A549 (cell line): Measurements from ENCODE around the gene KLHL30.

ENCODE experiments used
- CHD2 ChIP-seq: fragments of 150-350 bp; IDR thresholded peaks from 2 replicates; pipeline ENCODE4 v1.6.1; 2014; ENCODE audit warnings: low read length; ENCODE audit not compliant: partially characterized antibody
- NFE2L2 ChIP-seq: fragments of 150-350 bp; conservative IDR thresholded peaks from 2 replicates; pipeline ENCODE4 v1.6.1; 2014; ENCODE audit warnings: low read length
- POLR2A ChIP-seq: IDR thresholded peaks from 2 replicates; pipeline ENCODE4 v1.6.1; 2012; ENCODE audit warnings: mild to moderate bottlenecking, low read length
- TF ChIP-seq, protein P1 (sequence below): fragments of 150-350 bp; IDR thresholded peaks from 2 replicates; pipeline ENCODE4 v1.6.1; 2014; ENCODE audit warnings: low read depth, mild to moderate bottlenecking, low read length
- TF ChIP-seq, protein P2 (sequence below): IDR thresholded peaks from 2 replicates; pipeline ENCODE4 v1.6.1; 2012
- TF ChIP-seq, protein P3 (sequence below): fragments of >200 bp; sonication (Bioruptor Twin); formaldehyde crosslinking; IDR thresholded peaks from 3 replicates; pipeline ENCODE4 v1.5.1; 2016
- TF ChIP-seq, protein P4 (sequence below): fragments of 450-650 bp; IDR thresholded peaks from 2 replicates; pipeline ENCODE4 v1.6.1; 2014; ENCODE audit warnings: antibody characterized with exemption

DNA sequence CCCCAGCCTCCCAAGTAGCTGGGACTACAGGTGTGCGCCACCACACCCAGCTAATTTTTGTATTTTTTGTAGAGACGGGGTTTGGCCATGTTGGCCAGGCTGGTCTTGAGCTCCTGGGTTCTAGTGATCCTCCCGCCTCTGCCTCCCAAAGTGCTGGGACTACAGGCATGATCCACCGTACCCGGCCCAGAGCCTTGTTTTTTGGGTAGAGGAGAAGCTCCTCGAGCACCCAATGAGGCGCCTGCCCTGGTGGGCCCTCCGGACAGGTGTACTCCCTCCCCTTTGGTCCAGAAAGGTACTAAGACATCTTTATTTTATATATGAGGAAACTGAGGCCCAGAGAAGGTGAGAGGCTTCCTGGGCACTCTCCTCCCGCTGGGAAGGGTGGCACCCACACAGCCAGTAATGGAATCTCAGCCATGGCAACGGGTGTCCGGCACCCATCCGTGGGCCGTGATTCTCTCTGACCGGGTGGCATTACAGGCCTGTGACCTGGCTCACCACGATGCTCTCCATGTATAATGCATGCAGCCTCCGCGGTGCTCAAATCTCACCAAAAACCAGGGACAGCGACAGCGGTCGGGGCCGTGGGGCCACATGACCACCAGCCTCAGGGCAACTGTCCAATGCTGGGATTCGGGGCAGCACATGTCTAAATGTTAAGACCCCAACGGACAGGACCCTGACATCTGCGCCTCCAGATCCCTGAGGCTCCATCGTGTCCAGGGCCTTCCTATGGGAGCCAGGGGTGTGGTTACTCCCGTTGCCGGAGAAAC, 16.8 kb upstream of the KLHL30 start:
- TF ChIP-seq, protein P1, sequence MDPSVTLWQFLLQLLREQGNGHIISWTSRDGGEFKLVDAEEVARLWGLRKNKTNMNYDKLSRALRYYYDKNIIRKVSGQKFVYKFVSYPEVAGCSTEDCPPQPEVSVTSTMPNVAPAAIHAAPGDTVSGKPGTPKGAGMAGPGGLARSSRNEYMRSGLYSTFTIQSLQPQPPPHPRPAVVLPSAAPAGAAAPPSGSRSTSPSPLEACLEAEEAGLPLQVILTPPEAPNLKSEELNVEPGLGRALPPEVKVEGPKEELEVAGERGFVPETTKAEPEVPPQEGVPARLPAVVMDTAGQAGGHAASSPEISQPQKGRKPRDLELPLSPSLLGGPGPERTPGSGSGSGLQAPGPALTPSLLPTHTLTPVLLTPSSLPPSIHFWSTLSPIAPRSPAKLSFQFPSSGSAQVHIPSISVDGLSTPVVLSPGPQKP = no peak
- no peak for TF ChIP-seq NFE2L2
- TF ChIP-seq, protein P2, sequence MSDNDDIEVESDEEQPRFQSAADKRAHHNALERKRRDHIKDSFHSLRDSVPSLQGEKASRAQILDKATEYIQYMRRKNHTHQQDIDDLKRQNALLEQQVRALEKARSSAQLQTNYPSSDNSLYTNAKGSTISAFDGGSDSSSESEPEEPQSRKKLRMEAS = no peak
- no peak for TF ChIP-seq POLR2A
- TF ChIP-seq, protein P3, sequence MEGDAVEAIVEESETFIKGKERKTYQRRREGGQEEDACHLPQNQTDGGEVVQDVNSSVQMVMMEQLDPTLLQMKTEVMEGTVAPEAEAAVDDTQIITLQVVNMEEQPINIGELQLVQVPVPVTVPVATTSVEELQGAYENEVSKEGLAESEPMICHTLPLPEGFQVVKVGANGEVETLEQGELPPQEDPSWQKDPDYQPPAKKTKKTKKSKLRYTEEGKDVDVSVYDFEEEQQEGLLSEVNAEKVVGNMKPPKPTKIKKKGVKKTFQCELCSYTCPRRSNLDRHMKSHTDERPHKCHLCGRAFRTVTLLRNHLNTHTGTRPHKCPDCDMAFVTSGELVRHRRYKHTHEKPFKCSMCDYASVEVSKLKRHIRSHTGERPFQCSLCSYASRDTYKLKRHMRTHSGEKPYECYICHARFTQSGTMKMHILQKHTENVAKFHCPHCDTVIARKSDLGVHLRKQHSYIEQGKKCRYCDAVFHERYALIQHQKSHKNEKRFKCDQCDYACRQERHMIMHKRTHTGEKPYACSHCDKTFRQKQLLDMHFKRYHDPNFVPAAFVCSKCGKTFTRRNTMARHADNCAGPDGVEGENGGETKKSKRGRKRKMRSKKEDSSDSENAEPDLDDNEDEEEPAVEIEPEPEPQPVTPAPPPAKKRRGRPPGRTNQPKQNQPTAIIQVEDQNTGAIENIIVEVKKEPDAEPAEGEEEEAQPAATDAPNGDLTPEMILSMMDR = no peak
- TF ChIP-seq, protein P4, sequence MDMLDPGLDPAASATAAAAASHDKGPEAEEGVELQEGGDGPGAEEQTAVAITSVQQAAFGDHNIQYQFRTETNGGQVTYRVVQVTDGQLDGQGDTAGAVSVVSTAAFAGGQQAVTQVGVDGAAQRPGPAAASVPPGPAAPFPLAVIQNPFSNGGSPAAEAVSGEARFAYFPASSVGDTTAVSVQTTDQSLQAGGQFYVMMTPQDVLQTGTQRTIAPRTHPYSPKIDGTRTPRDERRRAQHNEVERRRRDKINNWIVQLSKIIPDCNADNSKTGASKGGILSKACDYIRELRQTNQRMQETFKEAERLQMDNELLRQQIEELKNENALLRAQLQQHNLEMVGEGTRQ = no peak
- no peak for TF ChIP-seq CHD2
